Activated naive CD4-positive, alpha-beta T cell treated with anti-CD3 and anti-CD28 coated beads for 36 hours (primary cell): ENCODE results near the gene NOTCH2. TPM values are rescaled to one million over a fixed set of nuclear protein-coding genes. Genes with fewer than 3 reads are reported as not detected.
A peak's percentile ranks its signal among the peaks of the same experiment; 100 is the strongest.

Source experiments
- CTCF ChIA-PET: fragments of 350-600 bp; sonication (Branson Sonifier 250); formaldehyde crosslinking; loops from one replicate; lab custom pipeline; 2021; ENCODE audit warnings: antibody characterized with exemption; lab: Charles Lee
- DNase-seq: peaks from one replicate; pipeline ENCODE4 v3.0.0-alpha.2; 2020
- H3K27ac Mint-ChIP-seq: one replicate; pipeline ENCODE4 v1.8.0; 2021; ENCODE audit warnings: mild to moderate bottlenecking, mixed read lengths
- H3K27me3 Mint-ChIP-seq: one replicate; pipeline ENCODE4 v1.8.0; 2021; ENCODE audit warnings: low read depth, mixed read lengths
- H3K36me3 Mint-ChIP-seq: one replicate; pipeline ENCODE4 v1.8.0; 2021; ENCODE audit warnings: low read depth, mixed read lengths
- H3K4me1 Mint-ChIP-seq: one replicate; pipeline ENCODE4 v1.8.0; 2021; ENCODE audit warnings: low read depth, mixed read lengths
- H3K4me3 Mint-ChIP-seq: one replicate; pipeline ENCODE4 v1.8.0; 2021; ENCODE audit warnings: mild to moderate bottlenecking, moderate library complexity, mixed read lengths
- H3K9me3 Mint-ChIP-seq: one replicate; pipeline ENCODE4 v1.8.0; 2021; ENCODE audit warnings: mixed read lengths
- intact Hi-C: fragments of 100-400 bp; cut with micrococcal nuclease; formaldehyde crosslinking; loops from one replicate; pipeline ENCODE4 v1.15.1; 2023
- total RNA-seq, 2 experiments: library from RNA; stranded (reverse); gene quantifications; one replicate each; pipeline ENCODE4 v1.2.3, GENCODE V29; 2021

The NOTCH2 gene
- total RNA-seq, 2 experiments from 2014 or later = 43.9 to 45.6 TPM

- no peak overlapping the region for H3K4me3 Mint-ChIP-seq
- H3K27ac Mint-ChIP-seq = no peak overlapping the region
- peak; percentile 78 for DNase-seq
- H3K27me3 Mint-ChIP-seq = peaks cover 6% of the 10 kb centered on the region
- no peaks in the 10 kb centered on the region for H3K9me3 Mint-ChIP-seq
- CTCF ChIA-PET = interaction anchor here (0.6 to 2.6 kb wide), 12 partner anchors 8 to 262 kb away, joined by 3 to 16 read pairs (median 4); no protein-coding TSS in a partner anchor
- no peaks in the 10 kb centered on the region for H3K4me1 Mint-ChIP-seq
- intact Hi-C loops = loop anchor here (5.0 kb wide), 2 partner anchors 64 to 129 kb away; no protein-coding TSS in a partner anchor
- H3K36me3 Mint-ChIP-seq = no peaks in the 10 kb centered on the region
Measured at GRCh38 chr1:119870917-119871596, 198.4 kb downstream of the NOTCH2 start.

- no peak overlapping the region for H3K27ac Mint-ChIP-seq
- DNase-seq = no peak
- H3K4me1 Mint-ChIP-seq = no peaks in the 10 kb centered on the region
- H3K4me3 Mint-ChIP-seq = no peak overlapping the region
- intact Hi-C loops = loop anchor here (5.0 kb wide), 2 partner anchors 63 to 128 kb away; no protein-coding TSS in a partner anchor
- no peaks in the 10 kb centered on the region for H3K9me3 Mint-ChIP-seq
- CTCF ChIA-PET = interaction anchor here (0.7 to 2.6 kb wide), 12 partner anchors 9 to 261 kb away, joined by 3 to 16 read pairs (median 4); no protein-coding TSS in a partner anchor
- H3K36me3 Mint-ChIP-seq = no peaks in the 10 kb centered on the region
- peaks cover 9% of the 10 kb centered on the region for H3K27me3 Mint-ChIP-seq
Measured at GRCh38 chr1:119869995-119870394, 199.5 kb downstream of the NOTCH2 start.

- Mint-ChIP-seq H3K4me1 (no peaks in the 10 kb centered on the region), H3K36me3 (no peaks in the 10 kb centered on the region), H3K27me3 (peaks cover 12% of the 10 kb centered on the region), H3K4me3 (no peak overlapping the region), H3K9me3 (no peaks in the 10 kb centered on the region), H3K27ac (no peak overlapping the region)
- CTCF ChIA-PET = interaction anchor here (0.6 to 2.6 kb wide), 7 partner anchors 10 to 111 kb away, joined by 3 to 16 read pairs (median 4); no protein-coding TSS in a partner anchor
- intact Hi-C loops = no loop called here
- no peak for DNase-seq
Measured at GRCh38 chr1:119868176-119868575, 201.3 kb downstream of the NOTCH2 start.

- DNase-seq = no peak
- Mint-ChIP-seq H3K9me3 (no peaks in the 10 kb centered on the region), H3K4me1 (no peaks in the 10 kb centered on the region), H3K27ac (no peak overlapping the region), H3K4me3 (no peak overlapping the region), H3K36me3 (no peaks in the 10 kb centered on the region), H3K27me3 (peaks cover 12% of the 10 kb centered on the region)
- intact Hi-C loops = no loop called here
- CTCF ChIA-PET = interaction anchor here (2.2 kb wide), 1 partner anchor 58 kb away, joined by 7 read pairs; no protein-coding TSS in a partner anchor
Measured at GRCh38 chr1:119866451-119866850, 203.0 kb downstream of the NOTCH2 start.

GRCh38 chr1:119865627-119866026 lies 203.8 kb downstream of the NOTCH2 start:
- no peak for DNase-seq
- CTCF ChIA-PET = interaction anchor here (2.2 kb wide), 1 partner anchor 57 kb away, joined by 7 read pairs; no protein-coding TSS in a partner anchor

GRCh38 chr1:119862276-119862675 lies 207.2 kb downstream of the NOTCH2 start:
- CTCF ChIA-PET = interaction anchor here (0.6 kb wide), 1 partner anchor 625 kb away, joined by 3 read pairs; no protein-coding TSS in a partner anchor

More at GRCh38 chr1:119865627-119866026, 203.8 kb downstream of the NOTCH2 start:
- no peak overlapping the region for H3K4me3 Mint-ChIP-seq
- no peaks in the 10 kb centered on the region for H3K9me3 Mint-ChIP-seq
- no peak overlapping the region for H3K27ac Mint-ChIP-seq
- H3K36me3 Mint-ChIP-seq = no peaks in the 10 kb centered on the region
- intact Hi-C loops = no loop called here
- H3K4me1 Mint-ChIP-seq = no peaks in the 10 kb centered on the region
- peaks cover 12% of the 10 kb centered on the region for H3K27me3 Mint-ChIP-seq

More at GRCh38 chr1:119862276-119862675, 207.2 kb downstream of the NOTCH2 start:
- Mint-ChIP-seq H3K36me3 (no peaks in the 10 kb centered on the region), H3K9me3 (no peaks in the 10 kb centered on the region), H3K27ac (no peak overlapping the region), H3K4me1 (peaks cover 12% of the 10 kb centered on the region), H3K4me3 (no peak overlapping the region), H3K27me3 (peaks cover 12% of the 10 kb centered on the region)
- intact Hi-C loops = no loop called here
- DNase-seq = no peak

Other genes starting within 250 kb of the NOTCH2 start
- gene ADAM30, start 173.1 kb downstream of the NOTCH2 start, total RNA-seq = not detected
- 10 to 100 TPM; 24.1 to 24.8 TPM for gene SEC22B, start 106.9 kb upstream of the NOTCH2 start, total RNA-seq